NCI-H2196 (cell line): ENCODE measurements around the gene SLN.

Experiments used
- DNase-seq: peaks from one replicate; lab custom pipeline; 2025; ENCODE audit not compliant: unreplicated experiment; lab: John Stamatoyannopoulos, UW

SLN gene

DNA sequence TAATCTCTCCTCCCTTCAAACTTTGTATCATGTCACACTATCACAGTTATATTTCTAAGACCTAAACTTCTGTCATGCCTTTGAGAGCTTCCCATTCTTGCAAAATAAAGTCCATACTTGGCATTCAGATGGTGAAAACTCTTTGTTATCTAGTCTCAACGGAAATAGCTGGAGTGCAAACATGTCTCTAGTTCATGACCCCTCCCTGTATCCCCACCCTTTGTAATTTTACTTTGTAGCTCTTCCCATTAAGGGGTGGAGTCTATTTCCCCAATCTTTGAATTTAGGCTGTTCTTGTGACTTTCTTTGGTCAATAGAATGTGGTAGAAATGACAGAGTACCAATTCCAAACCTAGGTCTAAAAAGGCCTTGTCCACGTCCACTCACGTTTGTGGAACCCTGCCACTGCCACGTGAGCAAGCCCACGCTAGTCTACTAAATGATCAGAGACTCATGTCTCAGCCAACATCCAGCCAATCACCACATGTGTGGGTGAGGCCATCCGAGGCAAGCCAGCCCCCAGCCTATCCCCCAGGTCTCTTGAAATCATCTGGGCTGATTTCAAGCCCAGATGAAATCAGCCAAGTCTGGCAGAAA, 23.4 kb downstream of the SLN start:
- DNase-seq, result no peak

GRCh38 chr11:107683807-107684206, 28.0 kb downstream of the SLN start:
- DNase-seq, result no peak

DNA sequence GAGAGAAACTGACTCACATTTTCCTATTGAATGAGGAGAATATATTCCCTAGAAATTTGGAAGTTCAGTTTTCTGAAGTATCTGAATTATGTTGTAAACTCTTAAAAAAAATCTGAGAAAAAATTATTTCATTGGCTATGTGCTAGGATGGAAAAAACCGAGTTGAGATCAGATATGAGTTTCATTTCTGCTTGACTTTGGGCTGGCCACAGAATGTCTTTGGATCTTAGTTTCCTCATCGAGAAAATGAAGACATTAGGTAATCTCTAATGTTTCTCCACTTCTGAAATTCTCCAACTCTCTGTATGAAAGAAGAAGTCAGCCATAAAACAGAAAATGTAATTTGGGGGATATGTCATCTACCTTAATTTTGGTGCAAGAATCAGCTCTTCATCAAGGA, 28.8 kb downstream of the SLN start:
- no peak for DNase-seq

- no peak for DNase-seq
Observed at GRCh38 chr11:107682572-107682971, 29.3 kb downstream of the SLN start.

DNA sequence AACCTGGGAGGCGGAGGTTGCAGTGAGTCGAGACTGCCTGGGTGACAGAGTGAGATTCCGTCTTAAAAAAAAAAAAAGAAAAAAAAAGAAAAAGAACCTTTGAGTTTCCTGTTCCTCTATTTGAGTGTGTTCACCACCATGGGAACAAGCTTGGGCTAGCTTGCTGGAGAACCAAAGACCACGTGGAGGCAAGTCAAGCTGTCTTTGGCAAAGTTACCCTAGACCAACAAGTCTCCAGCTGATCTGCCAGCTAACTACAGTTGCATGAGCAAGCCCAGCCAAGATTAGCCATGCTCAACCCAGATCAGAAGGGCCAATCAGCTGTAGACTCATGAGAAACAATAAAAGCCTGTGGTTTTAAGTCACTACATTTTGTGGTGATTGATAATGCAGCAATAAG, 29.7 kb downstream of the SLN start:
- no peak for DNase-seq

DNA sequence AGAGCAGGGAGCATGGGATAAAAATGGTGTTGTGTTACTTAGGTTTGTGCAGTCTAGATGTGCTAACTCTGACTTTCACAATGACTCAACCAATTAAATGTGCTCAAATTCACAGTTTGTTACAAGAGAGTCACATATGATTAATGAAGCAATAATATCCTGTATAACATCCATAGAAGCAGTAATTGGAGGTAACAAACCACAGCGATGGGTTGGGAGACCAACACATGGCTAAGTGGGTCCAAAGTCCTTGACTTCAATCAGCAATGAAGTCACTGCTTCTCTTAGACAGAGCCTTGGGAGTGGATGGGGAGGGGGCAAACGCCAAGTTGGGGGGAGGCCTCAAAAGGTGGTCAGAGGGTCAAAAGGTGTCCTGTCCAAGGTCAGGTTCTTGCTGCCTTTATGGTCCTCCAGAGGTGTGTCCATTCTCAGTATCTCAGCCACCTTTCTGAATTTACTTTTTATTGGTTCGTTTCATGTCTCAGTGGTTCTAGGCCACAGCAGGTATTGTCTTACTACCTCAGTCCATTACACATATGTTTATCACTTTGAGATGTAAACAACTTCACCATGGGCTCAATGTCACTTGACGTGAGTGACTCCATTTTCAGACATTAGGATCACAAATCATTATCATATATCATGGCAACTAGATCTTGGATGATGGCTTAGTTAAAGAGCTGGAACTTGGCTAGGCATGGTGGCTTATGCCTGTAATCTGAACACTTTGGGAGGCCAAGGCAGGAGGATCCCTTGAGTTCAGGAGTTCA, 32.4 kb downstream of the SLN start:
- no peak for DNase-seq

DNA sequence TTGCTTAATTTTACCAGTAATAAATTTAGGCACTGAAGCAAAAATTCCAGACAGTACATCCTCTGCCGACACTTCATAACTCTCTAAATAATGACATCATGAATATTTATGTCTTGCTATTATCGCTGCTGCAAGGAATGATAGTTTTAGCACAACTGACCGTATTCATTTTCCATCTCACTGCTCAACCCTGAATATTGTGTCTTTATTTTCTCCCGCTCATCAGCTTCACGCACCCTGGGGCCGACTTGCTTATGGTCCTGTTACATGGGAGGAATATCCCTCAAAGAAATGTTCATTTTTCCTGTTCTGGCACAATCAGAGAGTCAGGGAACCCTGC, 33.3 kb downstream of the SLN start:
- no peak for DNase-seq

GRCh38 chr11:107677924-107678631, 33.8 kb downstream of the SLN start:
- DNase-seq, result no peak

DNA sequence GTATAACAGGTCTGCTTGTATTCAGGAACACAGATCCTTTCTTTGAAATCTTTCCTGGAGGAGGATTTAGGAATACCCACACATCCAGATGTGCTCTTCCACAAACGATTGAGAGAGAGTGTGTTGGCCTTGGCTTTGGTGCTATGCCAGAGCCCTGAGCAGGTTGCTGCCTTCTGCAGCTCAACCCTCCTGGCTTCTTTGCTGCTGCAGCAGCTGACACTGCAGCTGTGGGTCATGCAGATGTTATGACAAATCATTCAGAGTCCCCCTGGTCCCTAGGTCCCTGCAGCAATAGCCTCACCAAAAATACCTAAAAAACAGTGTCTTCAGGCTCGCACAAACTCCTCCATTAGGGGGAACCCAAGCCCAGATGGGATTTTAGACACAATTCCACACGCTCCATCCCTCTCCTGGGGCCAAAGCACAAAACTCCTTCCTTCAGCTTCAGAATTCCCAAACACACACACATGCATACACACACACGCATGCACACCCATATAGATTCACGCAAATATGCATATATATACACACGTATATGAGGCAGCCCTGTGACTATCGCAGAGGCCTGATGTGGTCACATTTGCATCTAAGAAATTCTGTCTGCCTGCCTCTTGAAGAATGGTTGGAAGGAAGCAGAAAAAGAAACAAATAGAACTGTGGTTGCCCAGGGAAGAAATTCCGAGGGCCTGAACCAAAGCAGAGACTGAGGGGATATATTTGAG, 35.4 kb downstream of the SLN start:
- DNase-seq, result no peak

DNA sequence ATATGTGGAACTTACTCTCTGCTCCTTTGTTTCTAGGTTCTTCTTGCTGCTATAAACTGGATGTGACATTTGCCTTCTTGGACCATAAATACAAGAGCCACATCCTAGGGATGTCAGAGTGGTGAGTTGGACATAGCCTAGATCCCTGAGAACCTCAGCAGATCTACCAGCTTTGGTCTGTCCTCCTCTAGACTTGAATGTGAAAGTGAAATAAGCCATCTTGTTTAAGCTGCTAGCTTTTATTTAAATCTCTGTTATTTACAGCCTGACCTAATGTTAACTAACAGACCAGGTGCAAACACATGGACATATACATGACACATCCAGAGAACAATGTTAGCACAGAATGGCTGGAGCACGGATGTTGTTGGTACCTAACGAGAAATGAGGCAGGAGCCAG, 36.0 kb downstream of the SLN start:
- no peak for DNase-seq

- DNase-seq, result no peak
Observed at GRCh38 chr11:107669893-107670601, 41.8 kb downstream of the SLN start.

DNA sequence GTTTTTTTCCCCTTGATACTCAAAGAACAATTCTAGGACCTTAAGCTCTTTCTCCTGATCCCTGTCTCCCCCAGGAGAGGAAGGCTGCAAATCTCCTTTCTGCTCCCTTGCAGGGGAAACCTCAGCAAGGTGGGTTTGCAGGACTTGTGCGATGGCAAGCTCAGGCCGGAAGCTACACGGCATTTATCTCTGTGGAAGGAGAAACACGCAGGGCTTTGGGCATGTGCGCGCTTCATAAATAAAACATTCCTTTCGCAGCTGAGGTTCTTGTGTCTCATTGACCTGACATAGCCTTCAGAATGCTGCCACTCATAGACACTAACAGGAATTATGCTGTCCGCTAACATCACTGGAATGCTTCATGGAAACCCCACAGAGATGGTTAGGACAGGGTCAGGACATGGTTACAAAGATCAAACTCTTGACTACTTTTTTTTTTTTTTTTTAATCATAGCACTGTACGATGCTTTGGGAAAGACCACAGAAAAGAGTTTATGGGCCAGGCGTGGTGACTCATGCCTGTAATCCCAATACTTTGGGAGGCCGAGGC, 42.6 kb downstream of the SLN start:
- DNase-seq, result no peak

- no peak for DNase-seq
Observed at GRCh38 chr11:107666911-107667613, 44.8 kb downstream of the SLN start.

DNA sequence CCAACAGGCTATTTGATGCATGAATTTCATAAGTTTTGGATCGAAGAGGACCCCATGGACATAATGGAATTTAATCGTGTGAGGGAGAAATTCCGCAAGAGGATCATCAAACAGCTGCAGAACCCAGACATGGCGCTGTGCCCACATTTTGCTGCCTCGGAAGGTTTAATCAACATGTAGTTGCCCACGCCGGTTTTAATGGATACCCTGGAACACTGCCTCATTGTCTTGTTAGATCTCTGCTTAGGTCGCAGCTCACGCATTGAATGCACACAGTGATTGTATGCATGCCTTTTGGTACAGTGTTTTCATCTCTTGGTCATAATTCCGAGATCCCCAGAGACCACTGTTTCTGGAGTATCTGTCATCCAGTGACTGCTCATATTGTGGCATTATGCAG, 46.8 kb downstream of the SLN start:
- DNase-seq, result no peak

DNA sequence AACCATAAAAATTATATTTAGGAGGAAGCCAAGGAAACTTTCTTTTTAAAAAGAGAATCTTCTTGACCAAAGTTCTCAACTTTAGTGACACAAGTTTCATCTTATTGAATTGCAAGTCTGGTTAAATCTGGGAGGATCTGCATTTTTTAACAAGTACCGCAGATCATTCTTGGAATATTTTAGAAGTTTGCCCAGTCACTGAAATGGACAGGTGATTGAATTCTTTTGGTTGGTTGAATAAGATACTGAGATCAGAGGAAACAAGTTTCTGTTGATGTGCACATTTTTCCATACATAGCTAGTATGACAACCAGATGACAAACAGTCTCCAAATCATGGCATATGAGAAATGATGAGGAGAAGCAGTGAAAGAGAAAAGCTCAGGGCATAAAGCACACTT, 50.2 kb downstream of the SLN start:
- DNase-seq, result no peak

DNA sequence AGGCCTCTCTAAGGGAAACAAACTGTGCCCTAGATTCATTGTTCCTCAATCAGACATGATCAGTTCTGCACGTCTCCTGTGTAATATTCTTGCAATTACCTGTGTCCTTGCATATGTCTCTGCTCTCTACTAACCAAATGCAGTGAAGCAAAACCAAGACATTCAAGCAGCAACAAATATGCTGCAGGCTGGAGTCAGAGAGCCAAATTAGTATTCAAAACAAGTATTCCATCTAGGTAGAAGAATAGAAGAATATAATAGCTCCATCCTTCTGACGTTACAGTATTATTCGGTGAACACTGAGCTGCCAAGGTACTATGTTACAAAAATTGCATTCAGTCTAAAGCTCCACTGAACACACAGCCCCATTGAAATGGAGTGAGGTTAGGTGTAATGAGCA, 51.8 kb downstream of the SLN start:
- no peak for DNase-seq

DNA sequence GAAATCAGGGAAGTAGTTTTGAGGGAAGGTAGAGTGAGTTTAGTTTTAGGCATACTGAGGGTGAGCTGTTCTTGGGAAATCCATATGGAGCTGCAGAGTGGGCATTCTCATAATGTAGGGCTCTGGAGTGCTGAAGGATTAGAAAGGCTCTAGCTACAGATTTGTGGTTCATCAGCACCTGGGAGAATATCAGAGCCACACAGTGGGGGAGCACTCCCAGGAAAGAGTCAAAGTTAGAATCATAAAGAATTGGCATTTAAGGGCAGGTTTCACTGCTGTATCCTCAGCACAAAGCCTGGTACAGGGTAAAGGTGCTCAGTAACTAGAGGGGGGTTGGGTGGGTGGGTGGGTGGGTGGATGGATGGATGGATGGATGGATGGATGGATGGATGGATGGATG, 52.5 kb downstream of the SLN start:
- no peak for DNase-seq
